Natural killer cell (primary cell): Measurements from ENCODE around the gene LAMTOR5. TPM values are rescaled to one million over a fixed set of nuclear protein-coding genes. Genes with fewer than 3 reads are reported as not detected.

Source experiments
- ATAC-seq, 3 donors: fragments of 150-1000 bp in 2 of 3; fragments of 200-7000 bp in 1 of 3; cut with Tn5 transposase; 1 replicate in 1 of 3; 2 replicates in 2 of 3; pipeline ENCODE4 v1.10.0; 2021; ENCODE audit warnings: mild to moderate bottlenecking in 2 of 3, moderate library complexity in 2 of 3
- DNase-seq, 2 donors: peaks; one replicate each; pipeline versions ENCODE4 v3.0.0 to v3.0.0-alpha.2; 2013 to 2021; ENCODE audit warnings: mixed read lengths in 1 of 2
- H3K27ac ChIP-seq: one replicate; pipeline ENCODE4 v1.5.1; 2013; ENCODE audit warnings: mild to moderate bottlenecking, low read length
- H3K27me3 ChIP-seq: one replicate; pipeline ENCODE4 v1.6.1; 2013; ENCODE audit warnings: low read length; ENCODE audit not compliant: control insufficient read depth, insufficient read depth
- H3K36me3 ChIP-seq: one replicate; pipeline ENCODE4 v1.6.1; 2013; ENCODE audit warnings: low read length; ENCODE audit not compliant: control insufficient read depth, insufficient read depth
- H3K4me1 ChIP-seq: one replicate; pipeline ENCODE4 v1.6.1; 2013; ENCODE audit warnings: low read length; ENCODE audit not compliant: control insufficient read depth, insufficient read depth
- H3K4me3 ChIP-seq: one replicate; pipeline ENCODE4 v1.5.1; 2013; ENCODE audit warnings: low read length
- H3K9me3 ChIP-seq: one replicate; pipeline ENCODE4 v1.6.1; 2013; ENCODE audit warnings: low read length; ENCODE audit not compliant: control insufficient read depth, insufficient read depth
- H3K27ac Mint-ChIP-seq, 2 donors: one replicate each; pipeline ENCODE4 v1.8.0; 2022; ENCODE audit warnings: mild to moderate bottlenecking in 2 of 2, mixed read lengths in 2 of 2, moderate library complexity in 1 of 2
- H3K27me3 Mint-ChIP-seq, 2 donors: one replicate each; pipeline ENCODE4 v1.8.0; 2022; ENCODE audit warnings: low read depth in 2 of 2, mixed read lengths in 2 of 2
- H3K36me3 Mint-ChIP-seq: one replicate; pipeline ENCODE4 v1.8.0; 2022; ENCODE audit warnings: mixed read lengths
- H3K4me1 Mint-ChIP-seq, 2 donors: one replicate each; pipeline ENCODE4 v1.8.0; 2022; ENCODE audit warnings: mixed read lengths in 2 of 2
- H3K4me3 Mint-ChIP-seq: one replicate; pipeline ENCODE4 v1.8.0; 2022; ENCODE audit warnings: mild to moderate bottlenecking, moderate library complexity, mixed read lengths
- H3K9me3 Mint-ChIP-seq, 2 donors: one replicate each; pipeline ENCODE4 v1.8.0; 2022; ENCODE audit warnings: mixed read lengths in 2 of 2
- CTCF ChIP-seq: fragments of 200-600 bp; IDR thresholded peaks from one replicate; pipeline ENCODE4 v1.8.0; 2022; ENCODE audit warnings: antibody characterized with exemption
- WGBS: methylation state at CpG from one replicate; pipeline ENCODE4 v1.1.7; 2013; ENCODE audit warnings: missing lambda C conversion rate; ENCODE audit not compliant: insufficient coverage; 5-methylcytosine and 5-hydroxymethylcytosine counted together
- intact Hi-C: fragments of 100-400 bp; cut with micrococcal nuclease; formaldehyde crosslinking; loops from one replicate; pipeline ENCODE4 v1.14.2; 2022
- total RNA-seq, 4 donors: library from RNA; stranded (reverse); fragments of 120-200 nt in 1 of 4; gene quantifications; one replicate each; pipeline versions ENCODE4 v1.2.3 to v1.2.4, GENCODE V29; 2013 to 2022

Gene LAMTOR5
- total RNA-seq, 3 donors from 2014 or later (not counting 1 experiment from before 2014, with no cell fraction given), result 86.1 to 102 (median 90.4) TPM

GRCh38 chr1:110360431-110360830 lies 47.1 kb downstream of the LAMTOR5 start:
- intact Hi-C loops, result no loop called here
- Histone ChIP-seq H3K36me3 (peaks cover 27% of the 10 kb centered on the region), H3K4me1 (no peaks in the 10 kb centered on the region), H3K4me3 (no peak overlapping the region), H3K27me3 (no peaks in the 10 kb centered on the region), H3K9me3 (no peaks in the 10 kb centered on the region), H3K27ac (no peak overlapping the region)
- Mint-ChIP-seq H3K4me3 (no peak overlapping the region), H3K9me3 (no peaks in the 10 kb centered on the region), H3K36me3 (peaks cover 6% of the 10 kb centered on the region), H3K4me1 (peaks cover 14 to 15% of the 10 kb centered on the region in 2 donors), H3K27me3 (no peaks in the 10 kb centered on the region), H3K27ac (peak overlapping the region in 1 of 2 donors; percentile 35)
- ATAC-seq (no peak), DNase-seq (no peak)
- TF ChIP-seq CTCF, result no peak
- WGBS, result 100% methylated on average over 1 of the region's 2 CpGs

- TF ChIP-seq CTCF, result no peak
- Mint-ChIP-seq H3K27me3 (no peaks in the 10 kb centered on the region), H3K9me3 (no peaks in the 10 kb centered on the region), H3K36me3 (no peaks in the 10 kb centered on the region), H3K4me3 (no peak overlapping the region), H3K4me1 (peaks cover 18 to 25% of the 10 kb centered on the region in 2 donors), H3K27ac (peak overlapping the region in 1 of 2 donors; percentile 28)
- intact Hi-C loops, result no loop called here
- Histone ChIP-seq H3K27me3 (no peaks in the 10 kb centered on the region), H3K4me3 (no peak overlapping the region), H3K4me1 (no peaks in the 10 kb centered on the region), H3K27ac (no peak overlapping the region), H3K9me3 (no peaks in the 10 kb centered on the region), H3K36me3 (peaks cover 16% of the 10 kb centered on the region)
- no peak for DNase-seq
- ATAC-seq, result no peak
- WGBS, result 88% methylated on average over 2 of the region's 2 CpGs
Measured at GRCh38 chr1:110356379-110356778, 51.1 kb downstream of the LAMTOR5 start.

GRCh38 chr1:110355321-110355720 lies 52.2 kb downstream of the LAMTOR5 start:
- H3K9me3 ChIP-seq, result no peaks in the 10 kb centered on the region
- no peak for ATAC-seq
- no peak for TF ChIP-seq CTCF

More at GRCh38 chr1:110355321-110355720, 52.2 kb downstream of the LAMTOR5 start:
- peaks cover 23 to 31% of the 10 kb centered on the region in 2 donors for H3K4me1 Mint-ChIP-seq
- H3K4me3 Mint-ChIP-seq, result no peak overlapping the region
- Histone ChIP-seq H3K36me3 (peaks cover 16% of the 10 kb centered on the region), H3K4me3 (no peak overlapping the region), H3K4me1 (no peaks in the 10 kb centered on the region), H3K27me3 (no peaks in the 10 kb centered on the region), H3K27ac (no peak overlapping the region)
- DNase-seq, result no peak
- no peaks in the 10 kb centered on the region for H3K36me3 Mint-ChIP-seq
- no CpG with 5 or more reads among the region's 1 CpG for WGBS
- H3K27ac Mint-ChIP-seq, result peak overlapping the region in 1 of 2 donors; percentile 51
- intact Hi-C loops, result no loop called here
- no peaks in the 10 kb centered on the region for H3K27me3 Mint-ChIP-seq
- H3K9me3 Mint-ChIP-seq, result no peaks in the 10 kb centered on the region

Other genes with a start within 250 kb of the LAMTOR5 start
- 1 to 10 TPM; 2.5 to 3.9 (median 3.3) TPM for gene KCNC4, start 197.4 kb downstream of the LAMTOR5 start, total RNA-seq
- gene RBM15, start 68.3 kb downstream of the LAMTOR5 start, total RNA-seq, result 100 to 1,000 TPM in 1 of 3 donors, 10 to 100 TPM in 2; 81.8 to 109 (median 87.0) TPM
- gene SLC16A4, start 16.7 kb downstream of the LAMTOR5 start, total RNA-seq, result under 1 TPM; 0.30 to 0.40 (median 0.34) TPM
- not detected for gene PROK1, start 43.5 kb upstream of the LAMTOR5 start, total RNA-seq
- not detected for gene KCNA10, start 111.5 kb upstream of the LAMTOR5 start, total RNA-seq
- 1 to 10 TPM in 1 of 3 donors, under 1 TPM in 2; 0.07 to 2.6 (median 0.26) TPM for gene KCNA2, start 198.7 kb upstream of the LAMTOR5 start, total RNA-seq